Measurements from ENCODE around the gene ZNF215. TPM values are rescaled to one million over a fixed set of nuclear protein-coding genes. Genes with fewer than 3 reads are reported as not detected.
A peak's percentile ranks its signal among the peaks of the same experiment; 100 is the strongest.

The ZNF215 gene
- total and polyA plus RNA-seq, 2 experiments from 2014 or later: 17.3 to 20.8 TPM

- ATAC-seq (no peak), DNase-seq (ENCODE audit: low spot score) (no peak)
- Histone ChIP-seq H3K4me2 (no peak overlapping the region), H3K79me2 (replicated peaks; ENCODE audit: insufficient read depth) (no peaks in the 10 kb centered on the region), H3K27ac (ENCODE audit: low read depth) (no peak overlapping the region), H3K4me3 (no peak overlapping the region), H3K4me1 (ENCODE audit: insufficient read depth) (no peaks in the 10 kb centered on the region), H3K36me3 (ENCODE audit: insufficient read depth) (no peaks in the 10 kb centered on the region; the same call in 1 of the 2 replicates), H3K9me2 (ENCODE audit: insufficient read depth) (no peaks in the 10 kb centered on the region), H4K20me1 (replicated peaks; ENCODE audit: insufficient read depth) (peaks cover 5% of the 10 kb centered on the region; the same call in 1 of the 2 replicates), H2AFZ (no peak overlapping the region), H3K27me3 (ENCODE audit: insufficient read depth) (no peaks in the 10 kb centered on the region), H3F3A (replicated peaks; ENCODE audit: low read depth) (no peaks in the 10 kb centered on the region)
- Mint-ChIP-seq H3K36me3 (ENCODE audit: low read depth) (peaks cover 11% of the 10 kb centered on the region; the same call in 2 of the 3 replicates), H3K4me1 (0 out of 3 replicates have a peak, but pooled peaks cover 3% of the 10 kb centered on the region), H3K27me3 (ENCODE audit: insufficient read depth, low read depth, poor library complexity) (no peaks in the 10 kb centered on the region), H3K4me3 (no peak overlapping the region), H3K27ac (peak overlapping the region; percentile 66; the same call in 1 of the 2 replicates), H3K9me3 (peaks cover 10% of the 10 kb centered on the region; the same call in 2 of the 3 replicates)
- TF ChIP-seq STAT1 (IDR thresholded peaks at IDR 0.05; ENCODE audit: unreplicated experiment): no peak
- TF ChIP-seq NANOG (IDR thresholded peaks at IDR 0.05; ENCODE audit: borderline replicate concordance): no peak
- TF ChIP-seq CTCF (conservative IDR thresholded peaks at IDR 0.05; ENCODE audit: low read depth in 2 of 2): no peak
- TF ChIP-seq CREB1 (CRISPR knock-in tag; IDR thresholded peaks at IDR 0.05; ENCODE audit: low read depth): no peak
- no peak for TF ChIP-seq ETS1 (IDR thresholded peaks at IDR 0.05)
- no peak for TF ChIP-seq ZNF331 (CRISPR knock-in tag; IDR thresholded peaks at IDR 0.05; ENCODE audit: low read depth)
Observed at GRCh38 chr11:6962673-6963072, 36.4 kb downstream of the ZNF215 start.

- Histone ChIP-seq H3K79me2 (replicated peaks; ENCODE audit: insufficient read depth) (no peaks in the 10 kb centered on the region), H3K9me2 (ENCODE audit: insufficient read depth) (no peaks in the 10 kb centered on the region), H3K4me2 (no peak overlapping the region), H3K4me1 (ENCODE audit: insufficient read depth) (no peaks in the 10 kb centered on the region), H3K4me3 (no peak overlapping the region), H3K36me3 (ENCODE audit: insufficient read depth) (no peaks in the 10 kb centered on the region; the same call in 1 of the 2 replicates), H2AFZ (no peak overlapping the region), H4K20me1 (replicated peaks; ENCODE audit: insufficient read depth) (no peaks in the 10 kb centered on the region), H3F3A (replicated peaks; ENCODE audit: low read depth) (no peaks in the 10 kb centered on the region), H3K27me3 (ENCODE audit: insufficient read depth) (no peaks in the 10 kb centered on the region), H3K27ac (ENCODE audit: low read depth) (no peak overlapping the region)
- TF ChIP-seq CREB1 (CRISPR knock-in tag; IDR thresholded peaks at IDR 0.05; ENCODE audit: low read depth) (no peak), JUNB (IDR thresholded peaks at IDR 0.05; ENCODE audit: unreplicated experiment) (no peak), EZH2phosphoT487 (IDR thresholded peaks at IDR 0.05; ENCODE audit: unreplicated experiment) (no peak), ZNF331 (CRISPR knock-in tag; IDR thresholded peaks at IDR 0.05; ENCODE audit: low read depth) (no peak), ETS1 (IDR thresholded peaks at IDR 0.05) (no peak), NANOG (IDR thresholded peaks at IDR 0.05; ENCODE audit: borderline replicate concordance) (no peak), ZNF114 (CRISPR knock-in tag; IDR thresholded peaks at IDR 0.05) (no peak), REST (IDR thresholded peaks at IDR 0.05; ENCODE audit: unreplicated experiment) (no peak), CTCF (conservative IDR thresholded peaks at IDR 0.05; ENCODE audit: low read depth in 2 of 2) (no peak)
- ATAC-seq (no peak), DNase-seq (ENCODE audit: low spot score) (no peak)
- Mint-ChIP-seq H3K4me1 (no peaks in the 10 kb centered on the region), H3K9me3 (peaks cover 18% of the 10 kb centered on the region; the same call in 2 of the 3 replicates), H3K36me3 (ENCODE audit: low read depth) (peaks cover 18% of the 10 kb centered on the region; the same call in 2 of the 3 replicates), H3K27me3 (ENCODE audit: insufficient read depth, low read depth, poor library complexity) (no peaks in the 10 kb centered on the region), H3K4me3 (no peak overlapping the region), H3K27ac (no peak overlapping the region)
Observed at GRCh38 chr11:6968816-6969215, 42.6 kb downstream of the ZNF215 start.
